Thoracic aorta (tissue), 2 donors: ENCODE data around the gene USP40. TPM values are rescaled to one million over a fixed set of nuclear protein-coding genes. Genes with fewer than 3 reads are reported as not detected.

ENCODE experiments used
- ATAC-seq: fragments of 150-250 bp; one replicate; pipeline ENCODE4 v1.8.0; 2017; ENCODE audit warnings: low read depth; ENCODE audit not compliant: insufficient number of reproducible peaks, low FRiP score
- DNase-seq: peaks from one replicate; pipeline ENCODE4 v3.0.0-alpha.2; 2020; ENCODE audit warnings: low spot score
- H3K27ac ChIP-seq, 2 donors: fragments of 200-600 bp; sonication (generic); 1 replicate in 1 of 2; 2 replicates in 1 of 2; pipeline ENCODE4 v1.5.1; 2016; ENCODE audit warnings: mild to moderate bottlenecking in 2 of 2, moderate library complexity in 2 of 2
- H3K27me3 ChIP-seq: fragments of 200-600 bp; sonication (generic); replicated peaks from 2 replicates; pipeline ENCODE4 v1.6.0; 2016; ENCODE audit warnings: mild to moderate bottlenecking; ENCODE audit not compliant: insufficient read depth
- H3K36me3 ChIP-seq: fragments of 200-600 bp; sonication (generic); one replicate; pipeline ENCODE4 v1.5.1; 2016
- H3K4me1 ChIP-seq, 2 donors: fragments of 200-600 bp; sonication (generic); 1 replicate in 1 of 2; 2 replicates in 1 of 2; pipeline versions ENCODE4 v1.5.1 to v1.6.0; 2016; ENCODE audit warnings: low read depth in 2 of 2, mild to moderate bottlenecking in 1 of 2; ENCODE audit not compliant: control insufficient read depth in 1 of 2
- H3K4me3 ChIP-seq: fragments of 200-600 bp; sonication (generic); 2 replicates; pipeline ENCODE4 v1.5.1; 2016; ENCODE audit warnings: mild to moderate bottlenecking
- H3K9me3 ChIP-seq: fragments of 200-600 bp; sonication (generic); 2 replicates; pipeline ENCODE4 v1.5.1; 2016
- CTCF ChIP-seq: fragments of 200-600 bp; sonication (generic); IDR thresholded peaks from one replicate; pipeline ENCODE4 v1.5.1; 2019; ENCODE audit warnings: antibody characterized with exemption
- total RNA-seq, 2 donors: library from RNA; depleted of rRNA; stranded (reverse); fragments of >200 nt; gene quantifications; one replicate each; pipeline versions ENCODE4 v1.1.0 to v1.2.3, GENCODE V29; 2016

USP40 gene
- total RNA-seq, 2 donors from 2014 or later: 23.3 to 30.0 TPM

- Histone ChIP-seq H3K27ac (no peak overlapping the region), H3K27me3 (no peaks in the 10 kb centered on the region), H3K4me1 (no peaks in the 10 kb centered on the region), H3K36me3 (peaks cover 22% of the 10 kb centered on the region), H3K4me3 (no peak overlapping the region), H3K9me3 (no peaks in the 10 kb centered on the region)
- no peak for DNase-seq
- ATAC-seq: no peak
- no peak for TF ChIP-seq CTCF
Observed at GRCh38 chr2:233436691-233437438, 129.7 kb downstream of the USP40 start.

- H3K36me3 ChIP-seq: peaks cover 22% of the 10 kb centered on the region
- no peak overlapping the region for H3K4me3 ChIP-seq
- no peak overlapping the region for H3K27ac ChIP-seq
- H3K27me3 ChIP-seq: no peaks in the 10 kb centered on the region
- no peak for TF ChIP-seq CTCF
- DNase-seq (no peak), ATAC-seq (no peak)
- H3K4me1 ChIP-seq: peaks cover 0 to under 1% of the 10 kb centered on the region in 2 donors
- no peaks in the 10 kb centered on the region for H3K9me3 ChIP-seq
Observed at GRCh38 chr2:233436191-233436581, 130.4 kb downstream of the USP40 start.

DNA sequence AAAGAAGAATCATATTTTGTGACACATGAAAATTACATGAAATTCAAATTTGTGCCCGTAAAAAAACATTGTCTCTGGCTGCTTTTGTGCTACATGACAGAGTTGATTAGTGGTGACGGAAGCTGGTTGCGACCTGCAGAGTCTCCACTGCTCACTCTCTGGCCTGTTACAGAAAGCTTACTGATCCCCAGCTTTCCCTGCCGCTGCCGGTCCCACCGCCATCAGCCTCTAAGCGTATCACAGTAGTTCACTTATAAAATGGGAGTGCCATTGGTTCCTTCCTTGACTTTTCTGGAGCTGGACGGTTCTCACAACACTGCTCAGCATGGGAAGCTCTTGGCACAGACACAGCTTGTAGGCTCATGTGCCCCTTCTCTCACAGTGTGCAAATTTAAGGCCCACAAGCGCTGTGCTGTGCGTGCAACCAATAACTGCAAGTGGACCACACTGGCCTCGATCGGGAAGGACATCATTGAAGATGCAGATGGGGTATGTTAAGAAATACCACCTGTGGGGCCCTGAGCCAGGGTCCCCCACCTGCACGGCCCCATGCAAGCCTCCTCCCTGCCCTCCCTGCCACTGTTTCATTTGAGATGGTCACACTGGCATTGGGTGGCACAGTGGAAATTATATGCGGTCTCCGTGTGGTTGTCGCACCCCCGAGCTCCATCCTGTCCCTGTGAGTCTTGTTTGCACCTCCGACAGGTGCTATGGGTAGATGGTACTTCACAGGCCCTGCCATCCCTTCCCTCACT is 131.0 kb downstream of the USP40 start:
- ATAC-seq: no peak
- DNase-seq: no peak
- no peak for TF ChIP-seq CTCF
- Histone ChIP-seq H3K4me3 (no peak overlapping the region), H3K27ac (no peak overlapping the region), H3K9me3 (no peaks in the 10 kb centered on the region), H3K36me3 (peaks cover 22% of the 10 kb centered on the region), H3K27me3 (no peaks in the 10 kb centered on the region), H3K4me1 (peaks cover 0 to 7% of the 10 kb centered on the region in 2 donors)

DNA sequence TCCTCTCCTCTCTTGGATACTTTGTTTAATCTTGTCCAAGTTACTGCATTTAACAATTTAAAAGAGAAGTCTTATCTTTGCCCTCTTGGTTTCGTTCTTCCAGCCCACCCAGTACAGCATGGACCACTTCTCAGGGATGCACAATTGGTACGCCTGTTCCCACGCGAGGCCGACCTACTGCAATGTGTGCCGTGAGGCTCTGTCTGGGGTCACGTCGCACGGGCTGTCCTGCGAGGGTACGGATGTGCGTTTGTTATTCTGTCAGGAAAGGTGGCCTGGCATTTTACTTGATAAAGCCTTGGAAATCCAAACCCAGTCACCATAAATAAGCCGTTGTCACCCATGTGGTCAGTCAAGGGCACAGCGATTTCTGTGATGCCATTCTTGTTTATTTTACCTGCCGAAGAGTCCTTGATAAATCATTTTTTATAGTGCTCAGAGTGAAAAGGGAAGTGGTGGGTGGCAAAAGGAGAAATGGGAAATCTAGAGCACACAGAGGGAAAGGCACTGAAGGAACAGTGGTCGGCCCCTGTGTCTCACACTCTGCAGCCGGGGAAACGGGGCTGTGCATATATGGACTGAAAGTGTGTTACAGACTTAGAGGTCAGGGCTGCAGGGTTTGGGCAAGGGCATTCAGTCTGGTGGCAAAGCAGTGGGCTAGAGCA is 131.8 kb downstream of the USP40 start:
- Histone ChIP-seq H3K36me3 (peaks cover 22% of the 10 kb centered on the region), H3K9me3 (no peaks in the 10 kb centered on the region), H3K4me3 (no peak overlapping the region), H3K4me1 (peaks cover 3 to 14% of the 10 kb centered on the region in 2 donors), H3K27ac (no peak overlapping the region), H3K27me3 (no peaks in the 10 kb centered on the region)
- ATAC-seq (no peak), DNase-seq (no peak)
- no peak for TF ChIP-seq CTCF

DNA sequence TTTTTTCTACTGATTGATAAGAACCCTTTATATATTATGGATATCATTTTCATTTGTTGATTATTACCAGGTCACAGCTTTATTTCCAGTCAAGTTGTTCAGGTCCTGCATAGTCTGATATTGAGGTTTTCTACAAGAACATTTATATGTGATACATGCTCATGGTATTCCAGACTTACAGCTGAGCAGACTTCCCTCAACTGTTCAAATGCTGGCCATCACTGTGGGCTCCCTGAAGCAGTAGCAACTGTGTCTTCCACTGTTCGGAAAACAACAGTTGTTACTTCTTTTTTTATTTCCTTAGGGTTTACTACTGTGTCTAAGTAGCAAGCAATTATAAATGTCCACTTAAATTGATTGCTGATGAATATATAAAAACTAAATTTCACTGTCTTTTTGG is 132.8 kb downstream of the USP40 start:
- Histone ChIP-seq H3K27ac (no peak overlapping the region), H3K4me3 (no peak overlapping the region), H3K36me3 (peaks cover 20% of the 10 kb centered on the region), H3K9me3 (no peaks in the 10 kb centered on the region), H3K27me3 (no peaks in the 10 kb centered on the region), H3K4me1 (peaks cover 3 to 24% of the 10 kb centered on the region in 2 donors)
- DNase-seq (no peak), ATAC-seq (no peak)
- no peak for TF ChIP-seq CTCF
